Nephron (organoid): Measurements from ENCODE around the gene IL13.

Experiments
- H3K27ac Mint-ChIP-seq, 3 experiments: 2 replicates each; pipeline ENCODE4 v1.8.0; 2020; ENCODE audit warnings: mixed read lengths in 3 of 3, mild to moderate bottlenecking in 2 of 3, moderate library complexity in 1 of 3
- H3K27me3 Mint-ChIP-seq: 2 replicates; pipeline ENCODE4 v1.8.0; 2021; ENCODE audit warnings: low read depth, mild to moderate bottlenecking, moderate library complexity, mixed read lengths
- H3K36me3 Mint-ChIP-seq: 2 replicates; pipeline ENCODE4 v1.8.0; 2020; ENCODE audit warnings: low read depth, mixed read lengths
- H3K4me1 Mint-ChIP-seq: 2 replicates; pipeline ENCODE4 v1.8.0; 2020; ENCODE audit warnings: mixed read lengths
- H3K4me3 Mint-ChIP-seq, 3 experiments: 2 replicates each; pipeline ENCODE4 v1.8.0; 2020; ENCODE audit warnings: mild to moderate bottlenecking in 3 of 3, mixed read lengths in 3 of 3, moderate library complexity in 2 of 3
- H3K9me3 Mint-ChIP-seq: 2 replicates; pipeline ENCODE4 v1.8.0; 2020; ENCODE audit warnings: mixed read lengths
- TF ChIP-seq, protein P1 (sequence below), 3 experiments: fragments of 200-600 bp; sonication (generic); IDR thresholded peaks; one replicate each; pipeline ENCODE4 v1.5.0; 2021; ENCODE audit warnings: antibody characterized with exemption in 3 of 3; ENCODE audit not compliant: unreplicated experiment in 3 of 3

IL13 gene

DNA sequence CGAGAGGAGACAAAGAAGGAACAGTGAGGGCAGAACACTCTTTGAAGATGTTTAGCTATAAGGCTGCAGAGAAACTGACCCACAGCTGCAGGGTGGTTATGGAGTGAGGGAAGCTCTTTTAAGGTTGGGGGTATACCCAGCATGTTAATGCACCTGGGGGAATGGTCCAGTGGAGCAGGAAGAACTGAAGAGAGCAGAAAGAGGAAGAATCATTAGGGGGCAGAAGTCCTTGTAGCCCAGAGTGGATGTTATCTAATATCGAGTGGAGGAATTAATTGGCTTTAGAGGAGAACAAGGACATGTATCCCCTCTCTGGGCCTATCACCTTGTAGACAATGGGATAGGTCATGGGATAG lies 23.5 kb downstream of the IL13 start:
- H3K27ac Mint-ChIP-seq = no peak overlapping the region
- H3K9me3 Mint-ChIP-seq = no peaks in the 10 kb centered on the region
- H3K4me3 Mint-ChIP-seq = no peak overlapping the region
- no peaks in the 10 kb centered on the region for H3K27me3 Mint-ChIP-seq
- TF ChIP-seq, protein P1, sequence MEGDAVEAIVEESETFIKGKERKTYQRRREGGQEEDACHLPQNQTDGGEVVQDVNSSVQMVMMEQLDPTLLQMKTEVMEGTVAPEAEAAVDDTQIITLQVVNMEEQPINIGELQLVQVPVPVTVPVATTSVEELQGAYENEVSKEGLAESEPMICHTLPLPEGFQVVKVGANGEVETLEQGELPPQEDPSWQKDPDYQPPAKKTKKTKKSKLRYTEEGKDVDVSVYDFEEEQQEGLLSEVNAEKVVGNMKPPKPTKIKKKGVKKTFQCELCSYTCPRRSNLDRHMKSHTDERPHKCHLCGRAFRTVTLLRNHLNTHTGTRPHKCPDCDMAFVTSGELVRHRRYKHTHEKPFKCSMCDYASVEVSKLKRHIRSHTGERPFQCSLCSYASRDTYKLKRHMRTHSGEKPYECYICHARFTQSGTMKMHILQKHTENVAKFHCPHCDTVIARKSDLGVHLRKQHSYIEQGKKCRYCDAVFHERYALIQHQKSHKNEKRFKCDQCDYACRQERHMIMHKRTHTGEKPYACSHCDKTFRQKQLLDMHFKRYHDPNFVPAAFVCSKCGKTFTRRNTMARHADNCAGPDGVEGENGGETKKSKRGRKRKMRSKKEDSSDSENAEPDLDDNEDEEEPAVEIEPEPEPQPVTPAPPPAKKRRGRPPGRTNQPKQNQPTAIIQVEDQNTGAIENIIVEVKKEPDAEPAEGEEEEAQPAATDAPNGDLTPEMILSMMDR (IDR thresholded peaks at IDR 0.05; ENCODE audit: unreplicated experiment in 3 of 3) = no peak
- H3K36me3 Mint-ChIP-seq = no peaks in the 10 kb centered on the region
- H3K4me1 Mint-ChIP-seq = no peaks in the 10 kb centered on the region

DNA sequence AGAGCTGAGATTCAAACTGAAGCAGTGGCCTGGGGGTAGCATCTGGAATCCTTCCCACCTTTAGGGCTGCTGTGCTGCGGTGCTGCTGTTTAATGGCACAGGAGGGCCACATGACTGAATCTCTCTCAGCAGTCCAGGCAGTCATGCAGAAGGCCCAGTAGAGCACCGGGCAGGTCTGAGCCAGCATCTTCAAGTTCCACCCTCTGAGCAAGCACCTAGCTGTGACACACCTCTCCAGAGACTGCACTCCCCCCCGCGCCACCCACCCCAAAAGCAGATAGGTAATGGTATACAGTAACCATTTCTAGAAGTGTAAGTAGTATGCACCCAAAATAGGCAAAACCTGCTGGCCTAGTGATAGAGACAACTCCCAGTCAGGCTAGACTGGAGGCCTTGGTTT lies 24.0 kb downstream of the IL13 start:
- Mint-ChIP-seq H3K27me3 (no peaks in the 10 kb centered on the region), H3K27ac (no peak overlapping the region), H3K36me3 (no peaks in the 10 kb centered on the region), H3K9me3 (no peaks in the 10 kb centered on the region), H3K4me1 (no peaks in the 10 kb centered on the region), H3K4me3 (no peak overlapping the region)
- TF ChIP-seq, protein P1 (IDR thresholded peaks at IDR 0.05; ENCODE audit: unreplicated experiment in 3 of 3) = no peak

DNA sequence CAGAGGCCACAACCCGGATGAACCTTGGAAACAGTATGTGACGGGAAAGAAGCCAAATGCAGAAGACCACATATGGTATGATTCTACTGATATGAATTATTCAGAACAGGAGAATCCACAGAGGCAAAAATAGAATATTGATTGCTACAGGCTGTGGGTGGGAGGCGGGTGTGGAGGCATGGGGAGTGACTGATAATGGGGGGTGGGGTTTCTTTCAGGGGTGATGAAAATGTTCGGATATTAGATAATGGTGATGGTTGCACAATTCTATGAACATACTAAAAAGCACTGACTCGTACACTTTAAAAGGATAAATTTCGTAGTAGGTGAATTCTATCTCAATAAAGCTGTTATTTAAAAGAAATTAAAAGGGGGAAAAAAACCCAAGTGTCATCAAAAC lies 26.5 kb downstream of the IL13 start:
- Mint-ChIP-seq H3K4me3 (no peak overlapping the region), H3K27ac (no peak overlapping the region), H3K36me3 (peaks cover 6% of the 10 kb centered on the region), H3K27me3 (no peaks in the 10 kb centered on the region), H3K4me1 (no peaks in the 10 kb centered on the region), H3K9me3 (no peaks in the 10 kb centered on the region)
- TF ChIP-seq, protein P1 (IDR thresholded peaks at IDR 0.05; ENCODE audit: unreplicated experiment in 3 of 3) = no peak

DNA sequence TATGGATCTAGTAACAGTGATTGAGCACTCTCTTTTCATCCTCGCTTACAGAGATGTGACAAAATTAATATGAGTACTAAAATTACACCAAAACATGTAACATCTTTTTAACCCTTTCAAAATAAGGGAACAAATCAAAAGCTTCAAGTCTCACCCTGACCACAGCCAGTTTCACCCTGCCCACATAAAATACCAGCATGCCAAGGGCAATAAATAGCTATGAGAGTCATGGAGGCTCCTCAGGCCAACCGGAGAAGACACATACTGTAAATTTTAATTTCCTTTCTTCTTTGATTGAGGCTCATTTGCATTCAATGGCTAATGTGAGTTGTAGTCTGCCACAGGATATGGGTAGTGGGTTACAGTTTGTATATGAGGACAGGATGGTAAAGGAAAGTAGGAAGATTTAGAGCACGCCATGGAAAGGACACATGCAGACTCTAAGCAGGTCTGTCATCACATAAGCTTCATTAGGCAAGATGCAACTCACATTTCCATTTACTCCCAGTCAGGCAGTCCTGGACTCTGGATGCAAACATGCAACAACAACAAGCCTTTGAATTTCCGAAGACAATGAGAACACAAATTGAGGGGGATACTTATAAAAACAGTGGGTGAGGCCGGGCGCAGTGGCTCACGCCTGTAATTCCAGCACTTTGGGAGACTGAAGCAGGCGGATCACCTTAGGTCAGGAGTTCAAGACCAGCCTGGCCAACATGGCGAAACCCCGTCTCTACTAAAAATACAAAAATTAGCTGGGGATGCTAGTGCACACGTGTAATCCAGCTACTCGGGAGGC lies 27.1 kb downstream of the IL13 start:
- H3K4me3 Mint-ChIP-seq = no peak overlapping the region
- TF ChIP-seq, protein P1 (IDR thresholded peaks at IDR 0.05; ENCODE audit: unreplicated experiment in 3 of 3) = no peak
- H3K27me3 Mint-ChIP-seq = no peaks in the 10 kb centered on the region
- no peaks in the 10 kb centered on the region for H3K4me1 Mint-ChIP-seq
- peaks cover 8% of the 10 kb centered on the region for H3K36me3 Mint-ChIP-seq
- H3K27ac Mint-ChIP-seq = no peak overlapping the region
- no peaks in the 10 kb centered on the region for H3K9me3 Mint-ChIP-seq

DNA sequence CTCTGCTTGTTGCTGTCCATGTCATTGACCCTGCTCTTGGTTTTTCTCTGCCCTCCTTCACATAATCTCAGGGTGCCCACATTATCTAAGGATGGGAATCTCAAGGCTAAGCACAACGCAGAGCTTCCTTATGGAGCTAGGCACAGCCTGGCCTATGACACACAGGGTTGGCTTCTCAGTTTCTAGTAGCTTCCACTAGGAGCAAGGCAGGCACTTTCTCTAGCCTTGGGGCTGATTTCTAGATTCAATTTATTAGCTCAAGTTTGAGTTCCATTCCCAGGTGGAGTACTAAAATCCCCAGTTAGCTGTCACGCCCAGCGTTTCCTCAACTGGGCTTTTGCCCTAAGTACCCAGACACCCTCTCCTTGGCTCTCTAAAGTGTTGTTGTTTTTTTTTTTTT lies 28.2 kb downstream of the IL13 start:
- no peaks in the 10 kb centered on the region for H3K9me3 Mint-ChIP-seq
- H3K4me1 Mint-ChIP-seq = no peaks in the 10 kb centered on the region
- no peak overlapping the region for H3K4me3 Mint-ChIP-seq
- peaks cover 8% of the 10 kb centered on the region for H3K36me3 Mint-ChIP-seq
- H3K27ac Mint-ChIP-seq = no peak overlapping the region
- H3K27me3 Mint-ChIP-seq = no peaks in the 10 kb centered on the region
- TF ChIP-seq, protein P1 (IDR thresholded peaks at IDR 0.05; ENCODE audit: unreplicated experiment in 3 of 3) = no peak

DNA sequence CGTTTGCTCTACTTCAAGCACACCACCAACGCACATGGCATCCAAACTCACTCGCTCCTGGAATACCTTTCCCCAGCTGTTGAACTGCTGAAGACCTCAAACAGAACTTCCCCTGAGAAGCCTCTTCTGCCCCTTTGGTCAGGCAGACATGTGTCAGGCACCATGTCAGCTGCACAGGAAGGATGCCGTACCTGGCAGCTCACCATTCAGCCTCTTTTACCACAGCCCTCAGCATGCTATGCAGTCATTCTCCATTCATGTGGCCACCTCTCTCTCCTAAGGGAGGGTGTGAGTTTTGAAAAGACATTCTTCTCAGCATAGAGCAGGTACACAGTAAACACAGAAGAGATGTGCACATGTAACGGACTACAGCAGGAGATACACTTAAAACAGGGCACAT lies 30.0 kb downstream of the IL13 start:
- TF ChIP-seq, protein P1 (IDR thresholded peaks at IDR 0.05; ENCODE audit: unreplicated experiment in 3 of 3) = no peak
- H3K27me3 Mint-ChIP-seq = no peaks in the 10 kb centered on the region
- H3K4me1 Mint-ChIP-seq = no peaks in the 10 kb centered on the region
- no peak overlapping the region for H3K4me3 Mint-ChIP-seq
- no peak overlapping the region for H3K27ac Mint-ChIP-seq
- no peaks in the 10 kb centered on the region for H3K9me3 Mint-ChIP-seq
- H3K36me3 Mint-ChIP-seq = peaks cover 15% of the 10 kb centered on the region
